K562 (cell line): ENCODE data around the gene SPATS2. TPM values are rescaled to one million over a fixed set of nuclear protein-coding genes. Genes with fewer than 3 reads are reported as not detected.

ENCODE experiments used
- BCL6 ChIP-seq: fragments of 250-450 bp; sonication (Bioruptor Pico); IDR thresholded peaks from 2 replicates; pipeline ENCODE4 v1.4.0; 2020
- E2F3 ChIP-seq: fragments of 250-450 bp; sonication (Bioruptor Pico); IDR thresholded peaks from 2 replicates; pipeline ENCODE4 v1.4.0; 2020; ENCODE audit warnings: mild to moderate bottlenecking
- EP300 ChIP-seq: IDR thresholded peaks from 2 replicates; pipeline ENCODE4 v1.6.1; 2012; ENCODE audit warnings: low read length, improper control_type of control experiment
- HNRNPUL1 ChIP-seq: fragments of 200-400 bp; formaldehyde crosslinking; IDR thresholded peaks from 2 replicates; pipeline ENCODE4 v1.6.1; 2017; ENCODE audit warnings: low read length
- MCM2 ChIP-seq: fragments of 450-650 bp; IDR thresholded peaks from 2 replicates; pipeline ENCODE4 v1.6.1; 2017; ENCODE audit warnings: low read depth, mild to moderate bottlenecking
- MCM3 ChIP-seq: fragments of 450-650 bp; IDR thresholded peaks from 2 replicates; pipeline ENCODE4 v1.6.1; 2016
- MTF1 ChIP-seq: fragments of 250-450 bp; sonication (Bioruptor Pico); IDR thresholded peaks from 2 replicates; pipeline ENCODE4 v1.9.0; 2021; ENCODE audit warnings: moderate library complexity, mild to moderate bottlenecking, inconsistent platforms, borderline replicate concordance
- POLR2AphosphoS2 ChIP-seq: IDR thresholded peaks from 2 replicates; pipeline ENCODE4 v1.6.1; 2012; ENCODE audit warnings: low read length, improper control_type of control experiment
- PRPF4 ChIP-seq: fragments of 200-400 bp; formaldehyde crosslinking; IDR thresholded peaks from one replicate; pipeline ENCODE4 v1.6.1; 2017; ENCODE audit warnings: low read length, low read depth, mild to moderate bottlenecking; ENCODE audit not compliant: insufficient read depth, poor library complexity, severe bottlenecking
- RAD21 ChIP-seq, 2 experiments: fragments of 250-450 bp in 1 of 2; fragments of 450-650 bp in 1 of 2; sonication (Bioruptor Pico) in 1 of 2; formaldehyde crosslinking in 1 of 2; IDR thresholded peaks in 1 of 2; conservative IDR thresholded peaks in 1 of 2; 2 replicates each; pipeline versions ENCODE4 v1.4.0 to v1.8.0; 2020 to 2022; ENCODE audit warnings: mild to moderate bottlenecking in 2 of 2, moderate library complexity in 1 of 2
- TAF1 ChIP-seq: IDR thresholded peaks from 2 replicates; pipeline ENCODE4 v1.6.1; 2011; ENCODE audit warnings: mild to moderate bottlenecking, low read length, moderate library complexity; ENCODE audit not compliant: insufficient read depth, control insufficient read depth, severe bottlenecking; ENCODE audit errors: extremely low read depth
- U2AF1 ChIP-seq: fragments of 200-400 bp; formaldehyde crosslinking; optimal IDR thresholded peaks from 2 replicates; pipeline ENCODE3; 2017; ENCODE audit warnings: mild to moderate bottlenecking, low read depth, low read length, moderate library complexity
- polyA plus RNA-seq, 8 experiments: library from polyadenylated mRNA; depleted of rRNA in 4 of 8; stranded (reverse) in 5 of 8; unstranded in 3 of 8; fragments of >200 nt; fragmentation: Nextera tagmentation in 2 of 8; fragmentation: Illumina TruSeq in 1 of 8; extraction: Ambion mirVana in 2 of 8; extraction: Trizol in 1 of 8; gene quantifications; 2 replicates each; pipeline versions ENCODE4 v1.2.1 to v1.2.3, GENCODE V29; 2011 to 2014; ENCODE audit warnings: inconsistent platforms in 1 of 8, missing spikeins in 1 of 8
- total RNA-seq, 7 experiments: library from RNA; depleted of rRNA in 6 of 7; stranded (reverse); fragments of >200 nt in 6 of 7; fragmentation: Illumina TruSeq in 2 of 7; extraction: Trizol in 2 of 7; gene quantifications; 2 replicates each; pipeline versions ENCODE4 v1.2.1 to v1.2.3, GENCODE V29; 2011 to 2021; ENCODE audit warnings: low replicate concordance in 1 of 7
- TF ChIP-seq, protein P1 (sequence below), 2 experiments: fragments of 450-650 bp in 1 of 2; sonication (generic) in 1 of 2; formaldehyde crosslinking in 1 of 2; IDR thresholded peaks; 2 replicates each; pipeline versions ENCODE4 v1.7.1 to v1.9.0; 2016 to 2022; ENCODE audit warnings: inconsistent platforms in 1 of 2, mild to moderate bottlenecking in 1 of 2, missing genetic modification reagents in 1 of 2
- TF ChIP-seq, protein P2 (sequence below): fragments of 450-650 bp; formaldehyde crosslinking; IDR thresholded peaks from 2 replicates; pipeline ENCODE4 v1.4.0; 2020; ENCODE audit warnings: mild to moderate bottlenecking, moderate library complexity
- TF ChIP-seq, protein P3 (sequence below): conservative IDR thresholded peaks from 2 replicates; pipeline ENCODE4 v1.6.1; 2011; ENCODE audit warnings: low read depth, mild to moderate bottlenecking, low read length; ENCODE audit not compliant: control insufficient read depth
- TF ChIP-seq, protein P4 (sequence below): sonication (generic); formaldehyde crosslinking; IDR thresholded peaks from 2 replicates; pipeline ENCODE4 v1.8.0; 2022; ENCODE audit warnings: mild to moderate bottlenecking, missing genetic modification reagents

Gene SPATS2
- total and polyA plus RNA-seq, 9 of the 15 experiments (the other 6 are each of a cell fraction or from before 2014, with no cell fraction given) = 5.4 to 48.2 (median 17.5) TPM

DNA sequence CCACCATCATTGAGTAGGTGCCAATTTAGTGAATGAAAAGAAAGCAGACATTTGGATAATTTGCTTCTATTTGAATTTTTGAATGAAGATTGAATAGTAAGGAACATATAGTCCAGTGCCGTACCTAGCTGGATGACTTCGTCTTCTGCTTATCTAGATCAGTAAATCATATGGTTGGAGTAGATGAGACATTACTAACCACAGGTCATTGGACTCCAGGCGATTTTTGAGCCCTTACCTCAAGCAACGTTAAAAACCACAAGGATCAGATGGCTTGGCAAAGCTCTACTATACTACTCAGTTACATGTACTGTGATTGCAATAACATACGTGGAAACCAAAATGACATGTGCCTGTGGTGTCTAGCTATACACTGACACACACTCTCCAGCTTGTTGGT, 1.7 kb upstream of the SPATS2 start (continued):
- TF ChIP-seq PRPF4 (no peak), HNRNPUL1 (no peak), E2F3 (no peak), U2AF1 (no peak), BCL6 (CRISPR knock-in tag) (no peak), POLR2AphosphoS2 (no peak), EP300 (peak; percentile 63; the same call in 1 of the 2 replicates), TAF1 (no peak), MTF1 (CRISPR knock-in tag) (no peak), MCM2 (no peak), RAD21 (CRISPR knock-in tag; conservative IDR thresholded peaks at IDR 0.05 in 1 of 2, IDR thresholded peaks at IDR 0.05 in 1 of 2) (no peak), MCM3 (no peak)
- TF ChIP-seq, protein P1, sequence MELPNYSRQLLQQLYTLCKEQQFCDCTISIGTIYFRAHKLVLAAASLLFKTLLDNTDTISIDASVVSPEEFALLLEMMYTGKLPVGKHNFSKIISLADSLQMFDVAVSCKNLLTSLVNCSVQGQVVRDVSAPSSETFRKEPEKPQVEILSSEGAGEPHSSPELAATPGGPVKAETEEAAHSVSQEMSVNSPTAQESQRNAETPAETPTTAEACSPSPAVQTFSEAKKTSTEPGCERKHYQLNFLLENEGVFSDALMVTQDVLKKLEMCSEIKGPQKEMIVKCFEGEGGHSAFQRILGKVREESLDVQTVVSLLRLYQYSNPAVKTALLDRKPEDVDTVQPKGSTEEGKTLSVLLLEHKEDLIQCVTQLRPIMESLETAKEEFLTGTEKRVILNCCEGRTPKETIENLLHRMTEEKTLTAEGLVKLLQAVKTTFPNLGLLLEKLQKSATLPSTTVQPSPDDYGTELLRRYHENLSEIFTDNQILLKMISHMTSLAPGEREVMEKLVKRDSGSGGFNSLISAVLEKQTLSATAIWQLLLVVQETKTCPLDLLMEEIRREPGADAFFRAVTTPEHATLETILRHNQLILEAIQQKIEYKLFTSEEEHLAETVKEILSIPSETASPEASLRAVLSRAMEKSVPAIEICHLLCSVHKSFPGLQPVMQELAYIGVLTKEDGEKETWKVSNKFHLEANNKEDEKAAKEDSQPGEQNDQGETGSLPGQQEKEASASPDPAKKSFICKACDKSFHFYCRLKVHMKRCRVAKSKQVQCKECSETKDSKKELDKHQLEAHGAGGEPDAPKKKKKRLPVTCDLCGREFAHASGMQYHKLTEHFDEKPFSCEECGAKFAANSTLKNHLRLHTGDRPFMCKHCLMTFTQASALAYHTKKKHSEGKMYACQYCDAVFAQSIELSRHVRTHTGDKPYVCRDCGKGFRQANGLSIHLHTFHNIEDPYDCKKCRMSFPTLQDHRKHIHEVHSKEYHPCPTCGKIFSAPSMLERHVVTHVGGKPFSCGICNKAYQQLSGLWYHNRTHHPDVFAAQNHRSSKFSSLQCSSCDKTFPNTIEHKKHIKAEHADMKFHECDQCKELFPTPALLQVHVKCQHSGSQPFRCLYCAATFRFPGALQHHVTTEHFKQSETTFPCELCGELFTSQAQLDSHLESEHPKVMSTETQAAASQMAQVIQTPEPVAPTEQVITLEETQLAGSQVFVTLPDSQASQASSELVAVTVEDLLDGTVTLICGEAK (IDR thresholded peaks at IDR 0.05) = no peak
- TF ChIP-seq, protein P1 (CRISPR knock-in tag; IDR thresholded peaks at IDR 0.05) = no peak
- TF ChIP-seq, protein P2, sequence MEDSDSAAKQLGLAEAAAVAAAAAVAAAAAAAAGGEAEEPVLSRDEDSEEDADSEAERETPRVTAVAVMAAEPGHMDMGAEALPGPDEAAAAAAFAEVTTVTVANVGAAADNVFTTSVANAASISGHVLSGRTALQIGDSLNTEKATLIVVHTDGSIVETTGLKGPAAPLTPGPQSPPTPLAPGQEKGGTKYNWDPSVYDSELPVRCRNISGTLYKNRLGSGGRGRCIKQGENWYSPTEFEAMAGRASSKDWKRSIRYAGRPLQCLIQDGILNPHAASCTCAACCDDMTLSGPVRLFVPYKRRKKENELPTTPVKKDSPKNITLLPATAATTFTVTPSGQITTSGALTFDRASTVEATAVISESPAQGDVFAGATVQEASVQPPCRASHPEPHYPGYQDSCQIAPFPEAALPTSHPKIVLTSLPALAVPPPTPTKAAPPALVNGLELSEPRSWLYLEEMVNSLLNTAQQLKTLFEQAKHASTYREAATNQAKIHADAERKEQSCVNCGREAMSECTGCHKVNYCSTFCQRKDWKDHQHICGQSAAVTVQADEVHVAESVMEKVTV (CRISPR knock-in tag) = no peak
- TF ChIP-seq, protein P3, sequence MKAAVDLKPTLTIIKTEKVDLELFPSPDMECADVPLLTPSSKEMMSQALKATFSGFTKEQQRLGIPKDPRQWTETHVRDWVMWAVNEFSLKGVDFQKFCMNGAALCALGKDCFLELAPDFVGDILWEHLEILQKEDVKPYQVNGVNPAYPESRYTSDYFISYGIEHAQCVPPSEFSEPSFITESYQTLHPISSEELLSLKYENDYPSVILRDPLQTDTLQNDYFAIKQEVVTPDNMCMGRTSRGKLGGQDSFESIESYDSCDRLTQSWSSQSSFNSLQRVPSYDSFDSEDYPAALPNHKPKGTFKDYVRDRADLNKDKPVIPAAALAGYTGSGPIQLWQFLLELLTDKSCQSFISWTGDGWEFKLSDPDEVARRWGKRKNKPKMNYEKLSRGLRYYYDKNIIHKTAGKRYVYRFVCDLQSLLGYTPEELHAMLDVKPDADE = no peak
- TF ChIP-seq, protein P4, sequence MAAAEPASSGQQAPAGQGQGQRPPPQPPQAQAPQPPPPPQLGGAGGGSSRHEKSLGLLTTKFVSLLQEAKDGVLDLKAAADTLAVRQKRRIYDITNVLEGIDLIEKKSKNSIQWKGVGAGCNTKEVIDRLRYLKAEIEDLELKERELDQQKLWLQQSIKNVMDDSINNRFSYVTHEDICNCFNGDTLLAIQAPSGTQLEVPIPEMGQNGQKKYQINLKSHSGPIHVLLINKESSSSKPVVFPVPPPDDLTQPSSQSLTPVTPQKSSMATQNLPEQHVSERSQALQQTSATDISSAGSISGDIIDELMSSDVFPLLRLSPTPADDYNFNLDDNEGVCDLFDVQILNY (CRISPR knock-in tag) = no peak
